H9 (cell line): ENCODE data around the gene SLC22A12. TPM values are rescaled to one million over a fixed set of nuclear protein-coding genes. Genes with fewer than 3 reads are reported as not detected.

Experiments
- DNase-seq: peaks from one replicate; pipeline ENCODE4 v3.0.0-alpha.2; 2017
- H2AFZ ChIP-seq: one replicate; pipeline ENCODE4 v1.6.1; 2013; ENCODE audit warnings: mild to moderate bottlenecking, low read length, control low read depth, moderate library complexity
- H2AK5ac ChIP-seq: 2 replicates; pipeline ENCODE4 v1.6.1; 2013; ENCODE audit warnings: low read length, control low read depth, mixed read lengths; ENCODE audit not compliant: insufficient read length
- H2BK120ac ChIP-seq: one replicate; pipeline ENCODE4 v1.6.1; 2013; ENCODE audit warnings: low read depth, mild to moderate bottlenecking, low read length, control low read depth, inconsistent platforms; ENCODE audit not compliant: poor library complexity, severe bottlenecking
- H2BK12ac ChIP-seq: 2 replicates; pipeline ENCODE4 v1.6.1; 2013; ENCODE audit warnings: low read length, control low read depth, mixed read lengths, low read depth; ENCODE audit not compliant: insufficient read length
- H2BK15ac ChIP-seq: 2 replicates; pipeline ENCODE4 v1.6.1; 2013; ENCODE audit warnings: low read depth, low read length, control low read depth
- H2BK20ac ChIP-seq: one replicate; pipeline ENCODE4 v1.6.1; 2013; ENCODE audit warnings: low read depth, mild to moderate bottlenecking, low read length, control low read depth, inconsistent platforms; ENCODE audit not compliant: poor library complexity, severe bottlenecking
- H2BK5ac ChIP-seq: 2 replicates; pipeline ENCODE4 v1.6.1; 2013; ENCODE audit warnings: low read length, control low read depth, mixed read lengths; ENCODE audit not compliant: insufficient read length
- H3K14ac ChIP-seq: 2 replicates; pipeline ENCODE4 v1.6.1; 2013; ENCODE audit warnings: low read length, control low read depth; ENCODE audit not compliant: insufficient read depth
- H3K18ac ChIP-seq: 2 replicates; pipeline ENCODE4 v1.6.1; 2013; ENCODE audit warnings: low read depth, mild to moderate bottlenecking, mixed read lengths, low read length, control low read depth; ENCODE audit not compliant: insufficient read length
- H3K23ac ChIP-seq: 2 replicates; pipeline ENCODE4 v1.6.1; 2013; ENCODE audit warnings: low read length, control low read depth, mixed read lengths, low read depth; ENCODE audit not compliant: insufficient read length
- H3K23me2 ChIP-seq: 2 replicates; pipeline ENCODE4 v1.6.1; 2013; ENCODE audit warnings: low read depth, mild to moderate bottlenecking, mixed read lengths, low read length, control low read depth; ENCODE audit not compliant: insufficient read length, poor library complexity, severe bottlenecking
- H3K27ac ChIP-seq: 2 replicates; pipeline ENCODE4 v1.5.1; 2013; ENCODE audit warnings: low read length, control low read depth, mixed read lengths, low read depth; ENCODE audit not compliant: insufficient read length
- H3K27me3 ChIP-seq: 2 replicates; pipeline ENCODE4 v1.6.1; 2013; ENCODE audit warnings: low read length, control low read depth, inconsistent platforms; ENCODE audit not compliant: insufficient read depth
- H3K4ac ChIP-seq: 2 replicates; pipeline ENCODE4 v1.6.1; 2013; ENCODE audit warnings: low read depth, mild to moderate bottlenecking, control low read depth, inconsistent platforms, low read length, moderate library complexity
- H3K4me1 ChIP-seq: 2 replicates; pipeline ENCODE4 v1.6.1; 2013; ENCODE audit warnings: low read length, control low read depth, inconsistent platforms; ENCODE audit not compliant: insufficient read depth
- H3K4me2 ChIP-seq: 2 replicates; pipeline ENCODE4 v1.6.1; 2013; ENCODE audit warnings: low read length, control low read depth, mixed read lengths; ENCODE audit not compliant: insufficient read length, insufficient read depth
- H3K56ac ChIP-seq: 2 replicates; pipeline ENCODE4 v1.6.1; 2013; ENCODE audit warnings: low read depth, mild to moderate bottlenecking, mixed read lengths, low read length, control low read depth; ENCODE audit not compliant: insufficient read length
- H3K79me1 ChIP-seq: 2 replicates; pipeline ENCODE4 v1.6.1; 2013; ENCODE audit warnings: low read depth, mild to moderate bottlenecking, moderate library complexity, low read length, control low read depth, inconsistent platforms; ENCODE audit not compliant: insufficient read depth, poor library complexity, severe bottlenecking
- H3K79me2 ChIP-seq: 2 replicates; pipeline ENCODE4 v1.6.1; 2013; ENCODE audit warnings: low read length, control low read depth, inconsistent platforms; ENCODE audit not compliant: insufficient read depth
- H3K9ac ChIP-seq: 2 replicates; pipeline ENCODE4 v1.6.1; 2013; ENCODE audit warnings: low read length, control low read depth, mixed read lengths; ENCODE audit not compliant: insufficient read length; ENCODE audit errors: extremely low read depth
- H3K9me3 ChIP-seq: one replicate; pipeline ENCODE4 v1.6.1; 2013; ENCODE audit warnings: low read depth, low read length, inconsistent platforms; ENCODE audit not compliant: control insufficient read depth
- H3T11ph ChIP-seq: one replicate; pipeline ENCODE4 v1.6.1; 2013; ENCODE audit warnings: mild to moderate bottlenecking, low read length, control low read depth, inconsistent platforms
- H4K20me1 ChIP-seq: one replicate; pipeline ENCODE4 v1.6.1; 2013; ENCODE audit not compliant: control insufficient read depth, insufficient read length, insufficient read depth
- H4K5ac ChIP-seq: 2 replicates; pipeline ENCODE4 v1.6.1; 2013; ENCODE audit warnings: low read depth, mild to moderate bottlenecking, mixed read lengths, low read length, control low read depth; ENCODE audit not compliant: insufficient read length
- H4K8ac ChIP-seq: replicated peaks from 2 replicates; pipeline ENCODE4 v1.6.1; 2013; ENCODE audit warnings: low read length, control low read depth, mixed read lengths, low read depth; ENCODE audit not compliant: insufficient read length
- H4K91ac ChIP-seq: 2 replicates; pipeline ENCODE4 v1.6.1; 2013; ENCODE audit warnings: low read depth, mild to moderate bottlenecking, moderate library complexity, mixed read lengths, low read length, control low read depth; ENCODE audit not compliant: insufficient read length
- H3K27ac Mint-ChIP-seq, 3 experiments: 2 replicates in 2 of 3; 3 replicates in 1 of 3; pipeline ENCODE4 v1.8.0; 2020 to 2021; ENCODE audit warnings: mixed read lengths in 3 of 3, mild to moderate bottlenecking in 1 of 3, moderate library complexity in 1 of 3
- H3K27me3 Mint-ChIP-seq: 2 replicates; pipeline ENCODE4 v1.8.0; 2021; ENCODE audit warnings: low read depth, mild to moderate bottlenecking, moderate library complexity, mixed read lengths
- H3K36me3 Mint-ChIP-seq, 3 experiments: 2 replicates in 2 of 3; 3 replicates in 1 of 3; pipeline ENCODE4 v1.8.0; 2020 to 2021; ENCODE audit warnings: low read depth in 3 of 3, mixed read lengths in 3 of 3; ENCODE audit not compliant: insufficient read depth in 1 of 3
- H3K4me1 Mint-ChIP-seq, 2 experiments: 2 replicates each; pipeline ENCODE4 v1.8.0; 2020; ENCODE audit warnings: mixed read lengths in 2 of 2
- H3K4me3 Mint-ChIP-seq, 2 experiments: 2 replicates in 1 of 2; 3 replicates in 1 of 2; pipeline ENCODE4 v1.8.0; 2020 to 2021; ENCODE audit warnings: mild to moderate bottlenecking in 2 of 2, mixed read lengths in 2 of 2, moderate library complexity in 1 of 2
- H3K9me3 Mint-ChIP-seq, 2 experiments: 2 replicates in 1 of 2; 3 replicates in 1 of 2; pipeline ENCODE4 v1.8.0; 2020; ENCODE audit warnings: mild to moderate bottlenecking in 2 of 2, mixed read lengths in 2 of 2, moderate library complexity in 1 of 2
- CTCF ChIP-seq: fragments of 200-600 bp; sonication (generic); conservative IDR thresholded peaks from 3 replicates; pipeline ENCODE4 v1.8.0; 2021; ENCODE audit warnings: antibody characterized with exemption, mild to moderate bottlenecking
- WGBS: extraction: QIAGEN DNeasy Blood & Tissue Kit; methylation state at CpG from one replicate; pipeline ENCODE4 v1.1.7; 2013; ENCODE audit warnings: missing lambda C conversion rate, low lambda C conversion rate, mixed read lengths; ENCODE audit not compliant: insufficient read length; ENCODE audit errors: extremely low coverage; 5-methylcytosine and 5-hydroxymethylcytosine counted together
- total RNA-seq: library from RNA; stranded (reverse); gene quantifications from 2 replicates; pipeline ENCODE4 v1.2.1, GENCODE V29; 2021

SLC22A12 gene
- total RNA-seq, 1 experiment from 2014 or later = not detected

- Histone ChIP-seq H3K4me1 (no peaks in the 10 kb centered on the region), H3K27me3 (no peaks in the 10 kb centered on the region), H3K9me3 (no peaks in the 10 kb centered on the region), H3K9ac (no peak overlapping the region), H3T11ph (no peak overlapping the region), H2AK5ac (no peak overlapping the region), H3K23ac (no peak overlapping the region), H3K79me2 (no peaks in the 10 kb centered on the region), H4K8ac (no peak overlapping the region), H2BK120ac (no peak overlapping the region), H3K23me2 (peaks cover 5% of the 10 kb centered on the region), H2BK12ac (no peak overlapping the region), H3K18ac (no peak overlapping the region), H3K56ac (no peak overlapping the region), H3K79me1 (no peaks in the 10 kb centered on the region), H4K5ac (no peak overlapping the region), H2BK15ac (no peak overlapping the region), H3K14ac (no peak overlapping the region), H3K27ac (no peak overlapping the region), H2AFZ (no peak overlapping the region), H4K20me1 (no peaks in the 10 kb centered on the region), H3K4me2 (no peak overlapping the region), H3K4ac (no peak overlapping the region), H2BK20ac (no peak overlapping the region), H4K91ac (no peak overlapping the region), H2BK5ac (no peak overlapping the region)
- no peak overlapping the region for H3K27ac Mint-ChIP-seq
- peaks cover 18 to 28% of the 10 kb centered on the region in 2 experiments for H3K4me1 Mint-ChIP-seq
- H3K9me3 Mint-ChIP-seq = no peaks in the 10 kb centered on the region
- no CpG with 5 or more reads among the region's 11 CpGs for WGBS
- DNase-seq = no peak
- H3K36me3 Mint-ChIP-seq = no peaks in the 10 kb centered on the region
- peaks cover 16% of the 10 kb centered on the region for H3K27me3 Mint-ChIP-seq
- no peak for TF ChIP-seq CTCF
- H3K4me3 Mint-ChIP-seq = no peak overlapping the region
Observed at GRCh38 chr11:64571050-64571409, 20.0 kb upstream of the SLC22A12 start.
